GM19467 (cell line): ENCODE measurements around the gene TIMM22.
"Not testable (repeated sequence)": the region's sequence is repeated elsewhere in the genome, so short reads cannot be mapped to it uniquely, and the experiment has no call there.

Experiments
- ATAC-seq: cut with Tn5 transposase; IDR thresholded peaks from one replicate; pipeline ENCODE4 v1.9.1; 2021; ENCODE audit warnings: mild to moderate bottlenecking, moderate library complexity; ENCODE audit not compliant: unreplicated experiment

TIMM22 gene

GRCh38 chr17:996554-997344, at the start of gene TIMM22:
Gene TIMM22 (plus strand): TSS chr17:997129. CDS start chr17:997143, 14 bp downstream.
- peak; percentile 86 for ATAC-seq

GRCh38 chr17:948284-948852, 48.6 kb upstream of the TIMM22 start:
- no peak for ATAC-seq

- no peak for ATAC-seq
Measured at GRCh38 chr17:949623-950303, 47.2 kb upstream of the TIMM22 start.

DNA sequence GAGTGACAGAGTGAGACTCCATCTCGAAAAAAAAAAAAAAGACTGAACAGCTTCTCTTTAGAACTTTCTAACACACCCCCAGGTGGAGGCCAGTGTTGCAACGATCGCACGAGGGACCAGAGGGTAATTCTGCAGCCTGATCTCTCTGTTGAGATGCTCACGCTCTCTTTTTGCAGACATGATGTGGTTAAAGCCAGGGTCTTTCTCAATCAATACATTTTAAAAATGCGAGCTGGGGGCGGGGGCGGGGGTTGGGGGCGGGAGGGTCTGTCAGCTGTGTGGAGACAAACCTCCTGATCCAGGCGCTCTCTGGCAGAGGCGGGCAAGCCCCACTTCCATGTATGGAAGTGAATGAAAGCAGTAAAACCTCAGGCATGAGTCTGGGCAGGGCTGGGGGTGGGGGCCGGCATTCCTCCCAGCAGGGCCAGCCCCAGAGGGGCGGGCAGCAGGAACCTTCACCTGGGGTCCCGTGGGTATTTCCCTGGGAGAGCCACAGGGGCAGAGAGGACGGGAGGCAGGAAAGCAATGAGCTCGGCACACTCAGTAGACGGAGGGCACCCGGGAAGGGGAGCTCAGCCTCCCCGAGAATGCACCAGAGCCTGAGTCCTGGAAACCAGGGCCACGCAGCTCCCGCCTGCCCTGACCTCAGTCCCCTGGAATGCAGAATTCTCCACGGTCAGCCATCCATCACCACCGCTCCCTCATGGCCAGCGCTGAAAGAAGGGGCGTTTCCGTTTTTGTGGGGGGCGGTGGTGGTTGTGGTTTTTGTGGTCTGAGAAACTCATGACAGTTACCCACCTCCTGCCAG, 45.4 kb upstream of the TIMM22 start:
- no peak for ATAC-seq

DNA sequence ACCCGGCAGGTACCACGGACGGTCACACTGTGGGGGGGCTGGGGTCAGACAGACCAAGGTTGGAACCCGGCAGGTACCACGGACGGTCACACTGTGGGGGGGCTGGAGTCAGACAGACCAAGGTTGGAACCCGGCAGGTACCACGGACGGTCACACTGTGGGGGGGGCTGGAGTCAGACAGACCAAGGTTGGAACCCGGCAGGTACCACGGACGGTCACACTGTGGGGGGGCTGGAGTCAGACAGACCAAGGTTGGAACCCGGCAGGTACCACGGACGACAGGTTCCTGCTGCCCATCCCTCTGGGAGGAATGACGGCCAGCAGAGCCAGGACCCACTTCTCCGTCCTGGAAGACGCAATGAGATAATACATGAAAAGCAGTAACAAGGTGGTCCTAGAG, 44.3 kb upstream of the TIMM22 start:
- ATAC-seq, result not testable (repeated sequence)

DNA sequence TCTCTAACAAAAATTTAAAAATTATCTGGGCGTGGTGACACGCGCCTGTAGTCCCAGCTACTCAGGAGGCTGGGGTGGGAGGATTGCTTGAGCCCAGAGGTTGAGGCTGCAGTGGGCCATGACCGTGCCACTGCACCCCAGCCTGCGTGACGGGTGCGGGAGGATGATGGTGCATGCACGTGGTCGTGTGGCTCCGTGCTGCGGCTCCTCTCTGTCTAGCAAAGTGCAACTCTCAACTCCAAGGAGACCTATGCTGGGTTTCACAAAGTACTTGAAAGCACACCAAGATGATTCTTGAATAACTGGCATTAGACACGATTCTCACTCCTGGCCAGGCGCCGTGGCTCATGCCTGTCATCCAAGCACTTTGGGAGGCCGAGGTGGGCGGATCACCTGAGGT, 43.2 kb upstream of the TIMM22 start:
- ATAC-seq, result no peak

GRCh38 chr17:954431-955164, 42.3 kb upstream of the TIMM22 start:
- ATAC-seq, result no peak

- ATAC-seq, result no peak
Measured at GRCh38 chr17:956905-957304, 40.0 kb upstream of the TIMM22 start.

DNA sequence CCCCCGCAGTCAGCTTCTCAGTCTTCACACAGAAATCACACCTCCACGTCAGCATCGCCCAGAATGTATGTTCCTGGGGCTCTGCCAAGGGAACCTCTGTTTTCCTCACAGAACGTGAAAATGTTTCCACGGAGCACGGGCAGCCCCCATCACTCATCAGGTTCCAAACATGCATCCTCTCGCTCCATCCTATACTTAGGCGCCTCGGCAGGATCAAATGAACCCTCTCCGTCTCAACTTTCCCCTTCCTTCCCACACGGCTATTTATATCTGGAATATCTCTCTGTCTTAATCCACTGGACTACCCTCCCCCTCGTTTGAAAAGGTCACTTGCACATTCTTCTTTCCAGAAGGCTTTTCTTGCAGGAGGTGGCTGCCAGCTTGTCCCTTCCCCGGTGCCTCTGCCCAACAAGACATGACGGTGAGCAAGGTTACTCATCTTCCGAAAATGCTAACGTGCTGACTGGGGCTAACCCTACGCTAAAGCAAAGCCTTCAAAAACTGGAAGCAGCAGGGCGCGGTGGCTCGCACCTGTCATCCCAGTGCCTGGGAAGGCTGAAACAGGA, 39.0 kb upstream of the TIMM22 start:
- no peak for ATAC-seq

DNA sequence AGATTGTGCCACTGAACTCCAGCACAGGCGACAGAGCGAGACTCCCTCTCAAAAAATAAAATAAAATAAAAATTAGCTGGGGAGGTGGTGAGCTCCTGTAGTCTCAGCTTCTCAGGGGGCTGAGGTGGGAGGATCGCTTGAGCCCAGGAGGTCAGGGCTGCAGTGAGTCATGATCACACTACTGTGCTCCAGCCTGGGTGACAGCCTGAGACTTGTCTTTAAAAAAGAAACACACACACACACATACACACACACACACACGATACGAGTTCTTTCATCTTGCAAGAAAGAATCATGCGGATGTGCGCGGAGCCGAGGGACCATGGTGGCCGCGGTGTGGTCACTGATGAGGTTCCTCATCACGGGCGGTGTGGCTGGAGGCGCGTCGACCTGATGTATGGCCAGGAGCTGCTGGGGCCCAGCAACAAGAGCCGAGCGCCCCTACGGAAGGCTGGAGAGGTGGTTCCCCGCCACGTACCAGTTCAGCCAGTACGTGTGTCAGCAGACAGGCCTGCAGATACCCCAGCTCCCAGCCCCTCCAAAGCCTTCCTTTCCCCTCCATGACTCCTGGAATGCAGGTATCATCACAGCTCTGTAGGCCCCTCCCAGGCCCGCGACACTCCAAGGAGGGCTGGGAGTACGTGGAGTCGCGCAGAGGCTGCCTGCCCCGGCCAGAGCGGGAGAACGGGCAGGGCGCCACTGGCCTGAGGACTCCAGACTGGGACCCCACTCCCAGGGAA, 38.0 kb upstream of the TIMM22 start:
- no peak for ATAC-seq

- ATAC-seq, result no peak
Measured at GRCh38 chr17:962166-962565, 34.8 kb upstream of the TIMM22 start.

- ATAC-seq, result no peak
Measured at GRCh38 chr17:962670-963069, 34.3 kb upstream of the TIMM22 start.

DNA sequence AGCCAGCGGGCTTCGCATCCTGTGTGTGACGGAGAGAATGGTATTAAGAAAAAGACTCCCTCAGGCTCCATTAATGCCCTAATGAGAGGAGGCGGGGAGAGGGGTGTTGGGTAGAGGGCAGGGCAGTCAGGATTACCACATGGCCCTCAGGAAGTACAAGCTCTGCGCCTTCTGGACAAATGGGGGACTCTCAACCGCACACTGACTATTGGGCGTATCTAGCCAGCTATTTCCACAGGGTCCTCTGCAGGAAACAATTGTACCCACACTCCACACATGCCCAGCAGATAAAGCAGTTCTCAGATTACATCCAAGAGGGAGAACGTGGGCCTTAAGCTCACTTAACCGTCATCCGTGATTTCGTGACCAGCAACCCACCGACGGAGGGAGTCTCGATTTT, 32.1 kb upstream of the TIMM22 start:
- ATAC-seq, result no peak

DNA sequence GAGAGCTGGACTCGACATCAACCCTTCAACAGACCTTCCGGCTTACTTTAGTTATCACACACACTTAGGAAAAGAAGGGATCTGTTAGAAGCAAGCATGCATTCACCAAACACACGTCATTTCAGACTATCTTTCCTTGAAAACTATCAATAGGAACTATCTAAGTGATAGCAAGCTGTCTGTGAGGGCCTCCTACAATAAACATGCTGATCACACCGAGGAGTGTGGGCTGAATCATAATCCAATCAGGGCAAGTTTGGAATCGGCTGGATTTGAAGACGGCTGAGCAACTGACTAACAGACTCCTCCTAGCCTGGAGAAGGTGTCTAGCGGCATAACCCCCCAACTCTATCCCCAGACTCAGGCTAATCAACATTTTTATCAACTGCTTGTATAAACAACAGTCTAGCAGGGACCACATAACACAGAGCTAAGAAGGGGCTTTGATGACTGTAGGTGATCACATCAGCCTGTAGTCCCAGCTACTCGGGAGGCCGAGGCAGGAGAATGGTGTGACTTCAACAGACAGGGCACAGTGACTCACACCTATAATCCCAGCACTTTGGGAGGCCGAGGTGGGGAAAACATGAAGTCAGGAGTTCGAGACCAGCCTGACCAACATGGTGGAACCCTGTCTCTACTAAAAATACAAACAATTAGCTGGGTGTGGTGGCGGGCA, 31.5 kb upstream of the TIMM22 start:
- ATAC-seq, result no peak

GRCh38 chr17:967122-967521, 29.8 kb upstream of the TIMM22 start:
- ATAC-seq, result no peak

DNA sequence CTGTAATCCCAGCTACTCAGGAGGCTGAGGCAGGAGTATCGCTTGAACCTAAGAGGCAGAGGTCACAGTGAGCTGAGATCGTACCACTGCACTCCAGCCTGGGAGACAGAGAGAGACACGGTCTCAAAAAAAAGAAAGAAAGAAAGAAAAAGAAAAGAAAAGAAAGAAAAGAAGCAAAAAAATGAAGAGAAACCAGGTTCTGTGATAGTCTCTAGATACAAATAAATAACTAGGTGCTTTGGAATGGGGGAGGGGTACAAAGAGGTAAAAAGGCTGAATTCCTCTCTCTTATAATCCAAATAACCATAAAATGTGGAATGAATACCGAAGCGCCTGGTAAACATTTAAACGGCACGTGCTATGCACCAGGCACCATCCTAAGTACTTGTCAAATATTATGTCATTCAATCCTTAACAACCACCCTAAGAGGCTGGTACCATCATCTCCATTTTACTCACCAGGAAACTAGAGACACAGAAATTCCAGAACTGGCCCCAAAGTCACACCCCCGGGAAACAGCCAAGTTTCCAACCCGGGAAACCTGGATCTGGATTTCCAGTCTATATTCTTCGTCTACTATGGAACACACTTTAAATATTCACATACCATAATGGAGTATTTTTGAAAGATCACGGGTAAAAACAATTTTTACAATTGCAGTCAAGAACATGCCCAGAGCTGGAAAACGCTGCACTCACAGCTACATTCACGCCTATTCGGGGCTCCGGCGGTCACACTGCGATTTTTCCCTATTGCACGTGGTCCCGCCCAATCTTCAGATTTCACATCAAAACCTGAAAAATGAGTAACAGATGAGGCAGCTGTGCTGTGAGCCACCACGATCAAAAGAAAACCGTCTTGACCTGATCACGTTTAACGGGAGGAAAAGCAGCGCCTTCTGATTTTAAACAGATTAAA, 27.9 kb upstream of the TIMM22 start:
- ATAC-seq, result no peak

DNA sequence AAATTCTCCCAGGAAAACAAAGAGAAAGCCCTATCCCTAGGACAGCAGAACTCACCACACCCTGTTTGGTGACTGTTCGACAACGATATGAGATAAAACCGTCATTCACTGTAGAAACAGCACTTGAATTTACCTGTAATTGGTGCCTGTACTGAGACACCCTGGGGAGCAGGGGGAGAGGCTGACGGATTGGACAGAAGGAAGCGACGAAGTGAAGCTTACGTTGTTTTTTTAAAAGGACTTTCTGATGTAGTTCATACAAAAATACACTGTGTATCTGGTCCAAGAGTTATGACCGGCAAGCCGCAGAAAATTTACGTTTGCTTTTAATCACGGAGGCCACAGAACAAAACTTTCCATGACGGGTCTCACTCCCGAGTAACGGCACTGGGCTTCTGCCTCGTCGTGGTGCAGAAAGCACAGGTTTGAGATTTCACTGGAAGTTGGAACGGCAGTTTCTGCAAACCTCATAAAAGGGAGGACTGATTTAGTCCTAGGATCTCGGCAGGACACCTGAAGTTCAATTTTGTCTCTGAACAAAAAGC, 27.0 kb upstream of the TIMM22 start:
- ATAC-seq, result no peak

- ATAC-seq, result no peak
Measured at GRCh38 chr17:970364-970763, 26.6 kb upstream of the TIMM22 start.
